NAMALWA (cell line): ENCODE results near the gene CPSF6.
"Not testable (repeated sequence)": the region's sequence is repeated elsewhere in the genome, so short reads cannot be mapped to it uniquely, and the experiment has no call there.

Experiments used
- DNase-seq: peaks from one replicate; pipeline ENCODE4 v3.0.0-alpha.2; 2015; ENCODE audit warnings: low spot score

CPSF6 gene

GRCh38 chr12:69239352-69239921 lies at the start of gene CPSF6:
CPSF6 (plus strand) TSS chr12:69239569; CDS start chr12:69239647, 78 bp downstream.
- peak; percentile 95 for DNase-seq

- DNase-seq, result peak; percentile 53
These were observed 42.8 kb upstream of the CPSF6 start for GRCh38 chr12:69196302-69197288.

GRCh38 chr12:69199976-69200375 lies 39.4 kb upstream of the CPSF6 start:
- not testable (repeated sequence) for DNase-seq

- no peak for DNase-seq
These were observed 35.2 kb upstream of the CPSF6 start for GRCh38 chr12:69204191-69204590.

- no peak for DNase-seq
These were observed 28.7 kb upstream of the CPSF6 start for GRCh38 chr12:69210661-69211060.

GRCh38 chr12:69211160-69211559 lies 28.2 kb upstream of the CPSF6 start:
- DNase-seq, result no peak

GRCh38 chr12:69214169-69214568 lies 25.2 kb upstream of the CPSF6 start:
- no peak for DNase-seq

- DNase-seq, result no peak
These were observed 14.0 kb upstream of the CPSF6 start for GRCh38 chr12:69225251-69225910.

GRCh38 chr12:69231479-69231878 lies 7.9 kb upstream of the CPSF6 start:
- no peak for DNase-seq

GRCh38 chr12:69238589-69239351 lies 599 bp upstream of the CPSF6 start:
- DNase-seq, result no peak

- DNase-seq, result peak; percentile 58
These were observed 707 bp downstream of the CPSF6 start for GRCh38 chr12:69239922-69240630.

GRCh38 chr12:69240631-69240995 lies 1.2 kb downstream of the CPSF6 start:
- DNase-seq, result peak; percentile 52

GRCh38 chr12:69241438-69242092 lies 2.2 kb downstream of the CPSF6 start:
- no peak for DNase-seq

- peak; percentile 39 for DNase-seq
These were observed 4.0 kb downstream of the CPSF6 start for GRCh38 chr12:69243099-69244084.

GRCh38 chr12:69247268-69248018 lies 8.1 kb downstream of the CPSF6 start:
- DNase-seq, result no peak

- DNase-seq, result no peak
These were observed 12.7 kb downstream of the CPSF6 start for GRCh38 chr12:69252033-69252432.

- peak; percentile 76 for DNase-seq
These were observed 14.7 kb downstream of the CPSF6 start for GRCh38 chr12:69254046-69254445.

GRCh38 chr12:69254862-69255261 lies 15.5 kb downstream of the CPSF6 start:
- no peak for DNase-seq

GRCh38 chr12:69258655-69259054 lies 19.3 kb downstream of the CPSF6 start:
- DNase-seq, result no peak
